HT1080 (cell line): ENCODE measurements around the gene DAB1. TPM values are rescaled to one million over a fixed set of nuclear protein-coding genes. Genes with fewer than 3 reads are reported as not detected.

Experiments
- DNase-seq: peaks from one replicate; pipeline ENCODE4 v3.0.0-alpha.2; 2015; ENCODE audit warnings: low read depth
- total RNA-seq: library from RNA; depleted of rRNA; stranded (reverse); fragments of >200 nt; shearing (Covaris generic); gene quantifications from 2 replicates; pipeline ENCODE4 v1.2.3, GENCODE V29; 2014

The DAB1 gene
- total RNA-seq, 1 experiment from 2014 or later = not detected

GRCh38 chr1:56957931-56958330, 465.9 kb downstream of the DAB1 start:
- no peak for DNase-seq

GRCh38 chr1:56954664-56955063, 469.2 kb downstream of the DAB1 start:
- no peak for DNase-seq

GRCh38 chr1:56953386-56953785, 470.5 kb downstream of the DAB1 start:
- no peak for DNase-seq

GRCh38 chr1:56952501-56952900, 471.4 kb downstream of the DAB1 start:
- no peak for DNase-seq

GRCh38 chr1:56948403-56949023, 475.3 kb downstream of the DAB1 start:
- DNase-seq = no peak
